ENCODE measurements around the gene ASTN2.
A peak's percentile ranks its signal among the peaks of the same experiment; 100 is the strongest.

ASTN2 gene

DNA sequence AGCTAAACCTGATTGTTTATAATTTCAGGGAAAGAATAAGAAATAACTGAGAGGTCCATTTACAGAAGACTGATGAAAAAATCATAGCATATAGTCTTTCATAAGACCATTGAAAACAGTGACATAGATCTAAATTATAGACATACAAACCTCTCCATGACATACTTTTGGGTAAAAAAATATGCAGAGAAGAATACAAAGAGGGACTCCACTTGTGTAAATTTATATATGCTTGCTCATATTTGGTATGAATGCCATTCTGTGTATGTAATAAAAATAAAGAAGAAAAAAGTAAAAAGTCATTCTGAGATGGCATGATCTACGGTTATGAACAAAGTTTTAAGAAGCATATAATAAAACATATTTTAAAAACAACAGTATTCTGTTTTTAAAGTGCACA lies 310.7 kb downstream of the ASTN2 start:
- DNase-seq, result no peak

DNA sequence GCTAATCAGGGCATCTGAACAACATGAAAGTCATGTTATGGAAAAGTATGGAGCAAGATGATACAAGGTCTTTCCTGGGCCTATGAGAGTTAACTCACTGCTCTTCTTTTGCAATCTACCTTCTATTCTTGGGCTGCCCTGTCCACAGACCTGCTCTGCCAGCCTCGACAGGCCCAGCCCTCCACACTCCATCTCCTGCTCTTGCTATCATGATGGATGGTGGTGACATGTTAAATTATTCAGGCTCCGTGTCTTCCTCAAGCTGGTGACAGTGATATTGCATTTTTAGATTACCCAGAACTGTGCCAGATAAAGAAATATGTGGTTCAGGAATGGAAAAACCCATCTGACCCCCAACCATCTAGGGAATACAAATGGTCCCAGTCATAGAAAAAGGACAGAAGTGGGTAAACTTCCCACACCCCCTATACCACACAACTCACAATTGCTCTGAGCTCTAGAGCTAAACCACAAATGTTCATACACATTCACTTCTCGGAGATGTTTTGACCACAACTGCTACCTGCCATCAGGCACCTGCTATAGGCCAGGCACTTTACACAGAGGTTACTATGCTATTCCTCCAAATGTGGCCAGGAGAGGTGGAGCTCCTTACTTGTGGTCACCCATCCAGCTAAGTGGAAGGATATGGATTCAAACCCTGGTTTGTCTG lies 311.3 kb downstream of the ASTN2 start:
- DNase-seq, result no peak

DNA sequence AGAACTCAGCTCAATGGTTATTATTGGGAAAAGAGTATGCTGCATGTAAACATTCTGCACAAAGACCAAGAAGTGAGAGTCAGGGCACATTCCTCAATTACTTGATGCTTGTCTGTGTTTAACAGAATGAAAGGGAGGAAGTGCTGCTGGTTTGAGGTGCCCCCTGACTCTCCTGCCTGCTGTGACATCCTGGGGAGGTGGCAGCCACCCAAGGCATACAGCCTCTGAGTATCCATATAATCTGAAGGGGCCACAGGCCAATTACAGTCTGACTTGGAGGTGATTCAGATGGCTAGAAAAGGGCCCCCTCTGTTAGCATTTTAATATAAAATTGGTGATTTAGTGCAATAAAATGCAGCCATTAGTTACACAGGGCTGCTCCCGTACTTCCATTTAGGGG lies 313.8 kb downstream of the ASTN2 start:
- DNase-seq, result no peak

DNA sequence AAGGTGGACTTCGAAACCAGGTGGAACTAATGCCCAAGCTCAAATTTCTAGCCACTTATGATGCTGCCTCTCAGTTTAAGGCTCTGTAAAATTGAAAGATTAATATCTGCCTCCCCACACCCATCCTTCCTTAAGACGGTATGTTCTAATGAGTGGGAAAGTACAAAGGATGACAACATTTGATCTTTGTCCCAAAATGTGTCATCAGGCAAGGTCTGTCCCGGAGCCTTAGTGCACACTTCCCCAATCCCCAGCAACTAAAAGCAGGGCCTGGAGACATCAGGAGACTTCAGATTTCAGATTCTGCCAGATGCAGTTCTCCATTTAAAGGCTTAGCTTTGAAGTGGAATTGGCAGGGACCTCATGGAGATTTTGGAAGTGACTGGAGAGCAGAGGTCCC lies 316.5 kb downstream of the ASTN2 start:
- DNase-seq, result no peak

DNA sequence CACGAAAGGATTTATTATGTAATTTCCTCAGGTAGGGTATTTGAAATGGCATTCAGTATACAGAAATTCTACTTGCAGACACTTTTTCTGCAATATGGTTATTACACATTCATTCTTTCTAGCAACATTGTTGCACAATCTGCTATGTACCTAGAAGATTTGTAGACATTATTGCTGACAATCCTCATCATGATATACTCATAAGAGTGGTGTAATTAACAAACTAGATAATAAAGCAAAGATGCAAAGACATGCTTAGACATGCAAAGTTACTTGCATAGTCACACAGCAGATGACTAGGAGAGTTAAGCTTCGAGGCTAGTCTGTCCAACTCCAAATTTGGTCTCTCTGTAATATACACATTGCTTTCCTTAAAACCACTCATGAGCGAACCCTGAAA lies 317.1 kb downstream of the ASTN2 start:
- DNase-seq, result no peak

DNA sequence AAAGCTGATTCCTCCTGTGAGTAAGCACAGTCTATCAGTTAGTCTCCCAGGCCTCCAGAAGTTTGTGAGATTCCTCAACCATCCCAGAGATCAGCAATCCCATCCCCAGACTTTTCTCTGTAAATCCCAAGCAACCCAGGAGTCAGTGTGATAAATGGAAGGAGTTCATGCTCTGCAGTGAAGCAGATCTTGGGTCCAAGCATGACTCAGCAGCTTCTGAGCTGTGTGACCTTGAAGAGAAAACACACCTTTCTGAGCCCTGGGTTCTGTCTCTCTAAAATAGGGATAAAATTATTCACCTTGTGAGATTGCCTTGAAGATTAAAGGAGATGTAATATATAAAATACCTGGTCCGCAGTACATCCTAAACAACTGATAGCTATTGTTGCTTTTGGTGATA lies 318.7 kb downstream of the ASTN2 start:
- DNase-seq, result no peak

DNA sequence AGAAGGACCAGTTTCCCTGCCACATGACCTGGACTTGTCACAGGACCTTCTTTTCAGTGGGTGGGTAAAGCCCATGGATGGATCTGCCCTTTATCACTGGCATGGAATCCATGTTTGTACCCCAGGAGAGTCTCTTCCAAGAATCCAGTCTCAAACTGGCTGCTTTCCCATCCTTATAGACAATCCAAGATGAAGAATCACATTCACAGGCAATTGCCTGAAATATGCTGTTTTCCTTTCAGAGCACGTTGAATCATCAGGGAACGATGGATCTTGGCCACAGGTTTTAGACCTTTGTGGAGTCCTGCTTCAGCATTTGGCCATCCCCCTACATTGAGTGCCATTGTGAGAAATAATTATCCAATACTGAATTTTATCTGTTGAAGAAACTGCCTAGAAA lies 319.8 kb downstream of the ASTN2 start:
- no peak for DNase-seq

DNA sequence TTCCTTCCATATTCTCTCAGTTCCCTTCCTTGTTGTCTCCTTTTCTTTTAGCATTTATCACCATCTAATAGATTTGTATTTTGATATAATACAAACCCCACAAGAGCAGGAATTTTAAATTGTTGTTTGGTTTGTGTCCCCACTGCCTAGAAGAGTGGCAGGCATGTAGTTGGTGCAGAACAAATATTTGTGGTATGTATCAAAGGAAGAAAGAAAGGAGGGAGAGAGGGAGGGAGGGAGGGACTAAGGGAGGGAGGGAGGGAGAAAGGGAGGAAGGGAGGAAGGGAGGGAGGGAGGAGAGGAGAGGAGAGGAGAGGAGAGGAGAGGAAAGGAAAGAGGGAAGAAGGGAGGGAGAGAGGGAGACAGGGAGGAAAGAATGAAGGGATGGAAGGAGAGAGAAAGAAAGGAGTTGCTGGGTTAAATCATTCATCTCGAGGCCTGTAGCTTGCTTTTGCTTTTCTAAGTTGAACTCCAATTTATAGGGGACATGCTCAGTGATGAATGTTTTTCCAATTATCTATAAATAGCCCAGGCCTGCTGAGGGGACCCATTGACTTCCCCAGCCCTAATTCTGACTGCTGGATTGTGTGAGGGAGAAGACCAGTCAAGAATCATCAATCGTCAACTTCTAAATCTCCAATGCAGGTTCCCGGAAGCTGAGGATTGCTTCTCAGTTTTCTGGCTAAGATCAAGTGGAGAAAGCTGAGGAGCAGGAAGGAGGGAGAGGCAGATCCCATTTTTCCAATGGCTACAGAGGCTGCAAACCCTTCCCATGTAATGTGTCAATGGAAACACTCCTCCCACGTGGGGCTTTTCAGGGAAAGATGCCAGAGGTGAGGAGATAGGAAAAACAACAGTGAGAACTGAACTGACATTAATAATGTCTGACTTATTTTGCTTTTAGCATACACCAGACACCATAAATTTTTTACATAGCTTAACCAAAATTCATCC lies 320.7 kb downstream of the ASTN2 start:
- DNase-seq, result no peak

DNA sequence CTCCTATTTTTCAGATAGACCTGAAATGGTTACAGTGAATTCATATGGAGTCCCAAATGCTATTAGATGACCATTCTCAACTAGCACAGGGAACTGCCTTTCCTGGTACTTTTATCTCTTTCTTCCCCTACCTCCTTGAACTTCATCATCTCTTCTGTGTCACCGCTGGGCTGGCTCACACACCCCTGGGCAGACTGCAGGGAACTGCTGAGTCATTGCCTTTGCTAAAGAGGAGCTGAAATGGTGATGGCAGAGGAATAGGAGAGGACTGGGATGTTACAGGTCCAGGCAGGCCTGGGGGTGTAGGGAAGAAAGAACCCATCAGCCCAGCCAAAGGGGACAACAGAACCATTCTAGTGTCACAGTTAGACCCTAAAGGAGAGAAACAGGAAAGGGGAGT lies 322.3 kb downstream of the ASTN2 start:
- no peak for DNase-seq

DNA sequence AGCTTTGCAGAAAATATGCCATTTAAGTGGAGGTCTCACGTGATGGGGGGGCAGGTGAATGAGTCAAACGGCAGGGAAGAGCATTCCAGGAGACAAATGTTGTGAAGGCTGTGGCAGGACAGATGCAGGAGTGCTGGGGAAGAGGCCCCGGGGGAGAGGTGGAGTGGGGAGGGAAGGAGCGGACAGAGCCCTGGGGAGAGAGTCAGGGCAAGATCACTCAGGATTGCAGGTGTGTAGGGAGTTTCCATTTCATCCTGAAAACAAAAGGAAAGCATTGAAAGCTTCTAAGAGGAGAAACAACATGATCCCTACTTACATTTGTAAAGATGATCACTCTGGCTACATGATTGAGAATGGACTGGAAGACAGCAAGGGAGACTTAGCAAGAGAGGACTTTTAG lies 323.3 kb downstream of the ASTN2 start:
- DNase-seq, result no peak

DNA sequence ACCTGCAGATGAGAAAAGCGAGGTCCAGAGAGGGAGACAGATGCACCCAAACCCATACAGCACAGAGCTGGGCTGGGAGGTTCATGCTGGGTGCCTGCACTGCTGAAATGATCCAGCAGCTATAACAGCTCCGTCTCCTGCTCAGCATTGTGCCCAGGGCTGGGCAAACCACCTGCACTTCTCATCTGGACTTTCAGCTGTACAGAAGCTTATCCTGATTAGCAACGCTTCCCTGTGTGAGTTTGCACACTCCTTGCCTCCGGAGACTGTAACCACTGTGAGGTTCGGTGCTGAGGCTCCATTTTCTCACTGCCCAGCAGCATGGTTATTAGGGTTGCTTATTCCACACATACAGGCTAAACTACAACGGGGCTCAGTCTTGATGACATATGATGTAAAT lies 326.1 kb downstream of the ASTN2 start:
- DNase-seq, result no peak

DNA sequence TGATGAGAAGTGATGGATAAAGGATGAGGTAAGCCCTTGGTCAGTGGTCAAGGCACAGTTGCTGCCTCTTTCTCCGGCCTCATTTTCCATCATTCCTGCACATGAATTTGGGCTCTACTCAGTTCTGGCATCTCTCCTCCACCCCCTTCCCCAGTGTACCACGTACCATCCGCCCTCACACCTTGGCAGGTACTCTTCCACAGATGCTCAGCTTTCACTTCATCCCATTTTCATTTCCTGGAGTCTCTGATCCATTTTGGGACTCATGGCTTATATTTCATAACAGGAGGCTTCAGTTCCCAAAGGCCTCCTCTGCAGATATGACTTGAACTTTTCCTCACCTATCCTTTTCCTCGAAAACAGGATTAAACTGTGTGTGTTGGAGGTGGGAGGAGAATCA lies 326.7 kb downstream of the ASTN2 start:
- no peak for DNase-seq

DNA sequence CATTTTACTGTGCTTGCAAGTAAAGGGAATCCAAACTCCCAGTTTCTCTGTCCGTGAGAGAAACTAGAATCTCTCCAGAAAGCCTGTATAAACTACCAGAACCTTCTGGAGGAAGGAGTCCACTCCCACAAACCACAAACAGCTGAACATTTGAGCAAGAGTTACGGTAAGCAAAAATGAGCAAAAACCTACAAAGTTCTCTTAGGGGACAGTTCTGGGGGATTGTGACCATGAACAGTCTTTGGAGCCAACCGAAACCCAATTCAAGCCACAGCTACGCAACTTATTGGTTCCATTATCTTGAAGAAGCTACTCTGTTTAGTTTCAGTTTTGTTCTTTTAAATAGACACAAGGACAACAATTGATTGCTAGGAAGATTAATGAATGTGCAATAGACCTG lies 330.6 kb downstream of the ASTN2 start:
- no peak for DNase-seq

DNA sequence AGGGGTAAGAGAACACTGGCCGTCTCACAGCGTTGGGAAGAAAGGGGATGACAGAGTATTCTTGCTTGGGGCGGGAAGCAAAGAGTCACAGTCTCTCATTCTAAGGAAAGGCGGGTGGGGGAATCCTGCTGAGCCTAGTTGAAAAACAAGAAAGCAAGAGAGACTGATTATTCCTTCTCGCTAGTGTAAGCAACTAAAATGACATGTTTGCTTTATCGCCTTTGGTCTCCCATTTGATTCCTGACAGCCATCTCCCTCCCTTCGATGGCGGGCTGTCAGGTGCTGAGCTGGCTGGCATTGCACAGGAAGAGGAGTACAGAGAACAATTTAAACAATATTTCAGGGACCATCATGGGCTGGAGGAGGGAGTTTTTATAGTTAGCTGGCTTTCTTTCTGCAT lies 331.3 kb downstream of the ASTN2 start:
- no peak for DNase-seq

DNA sequence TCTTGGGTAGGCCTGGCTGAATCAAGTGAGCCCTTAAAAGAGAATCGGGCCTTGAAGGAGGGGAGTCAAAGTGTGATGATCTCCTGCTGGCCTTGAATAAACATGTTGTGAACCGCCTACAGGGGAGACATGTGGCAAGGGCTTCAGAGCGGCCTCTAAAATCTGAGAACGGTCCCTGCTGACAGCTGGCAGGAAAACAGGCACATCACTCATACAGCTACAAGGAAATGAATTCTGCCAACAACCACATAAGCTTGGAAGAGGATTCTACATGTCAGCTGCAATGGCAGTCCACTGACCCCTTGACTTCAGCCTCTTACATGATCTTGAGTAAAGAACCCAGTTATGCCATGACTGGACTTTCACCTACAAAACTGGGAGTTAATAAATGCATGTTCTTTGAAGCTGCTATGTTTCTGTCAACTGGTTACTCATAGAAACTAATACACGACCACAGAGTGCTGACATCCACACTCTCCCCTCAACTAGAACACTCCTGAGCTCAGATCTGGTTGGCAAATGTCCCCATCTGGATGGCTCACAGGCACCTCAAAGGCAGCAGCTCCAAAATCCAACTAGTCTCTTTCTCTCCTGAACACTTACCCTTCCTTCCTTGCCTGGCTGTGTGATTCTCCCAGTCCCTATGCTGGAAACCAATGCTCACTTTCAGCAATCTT lies 333.1 kb downstream of the ASTN2 start:
- DNase-seq, result no peak

DNA sequence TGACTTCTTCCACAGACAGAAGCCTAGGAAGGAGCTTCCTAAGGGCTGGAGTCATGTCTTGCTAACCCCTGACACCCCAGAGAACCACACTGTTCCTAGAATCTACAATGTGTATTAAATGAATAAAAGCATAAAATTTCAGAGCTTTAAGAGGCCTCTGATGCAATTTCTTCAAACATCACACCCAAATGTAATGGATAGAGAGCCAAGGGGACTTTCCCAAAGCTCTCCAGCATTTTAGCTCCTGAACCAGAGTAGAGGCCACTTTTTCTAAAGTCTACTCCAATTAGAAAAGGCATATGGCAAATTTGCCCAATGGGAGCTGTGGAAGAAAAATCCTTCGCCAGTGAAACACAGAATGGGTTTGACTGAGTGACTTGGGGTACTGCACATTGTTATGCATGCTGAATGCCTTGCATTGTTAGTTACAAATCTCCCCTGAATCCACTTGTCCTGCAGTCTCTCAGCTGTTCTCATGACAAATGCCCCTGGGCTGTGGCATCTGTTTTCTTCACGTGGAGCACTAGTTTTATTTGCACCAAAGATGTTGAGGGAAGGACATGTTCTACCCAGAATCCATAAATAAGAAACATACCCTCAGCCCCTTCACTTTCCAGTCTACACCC lies 334.0 kb downstream of the ASTN2 start:
- no peak for DNase-seq

DNA sequence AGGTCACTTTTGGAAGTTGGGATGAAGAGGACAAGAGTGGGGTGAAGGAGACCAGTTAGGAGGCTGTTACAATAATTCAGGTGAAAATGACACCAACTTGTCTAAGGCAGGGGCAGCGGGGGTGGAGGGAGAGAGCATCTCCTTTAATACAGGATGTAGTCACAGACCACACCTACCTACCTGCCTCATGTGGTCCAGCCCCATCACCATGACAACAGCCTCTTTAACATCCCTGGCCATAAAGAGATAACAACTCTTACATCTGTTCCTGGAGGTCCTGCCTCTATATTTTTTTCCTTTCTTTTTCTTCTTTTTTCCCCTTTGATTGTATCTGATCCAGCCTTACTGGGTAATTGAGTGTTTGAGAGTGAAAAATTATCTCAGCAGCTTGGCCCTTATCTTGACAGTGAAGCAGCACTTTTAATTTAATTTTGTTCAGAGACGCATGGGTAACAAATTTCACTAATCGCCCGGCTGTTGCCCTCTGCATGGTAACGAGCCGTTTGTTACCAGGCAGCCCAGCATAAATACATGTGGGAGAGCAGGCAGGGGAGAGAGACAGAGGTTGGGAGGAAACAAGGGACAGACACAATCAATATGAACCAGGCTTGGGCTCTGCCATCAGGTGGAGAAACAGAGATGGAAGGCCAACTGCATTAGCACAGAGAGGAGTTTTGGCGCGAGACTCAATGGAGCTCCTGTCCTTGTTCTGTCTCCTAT lies 338.1 kb downstream of the ASTN2 start:
- DNase-seq, result no peak

DNA sequence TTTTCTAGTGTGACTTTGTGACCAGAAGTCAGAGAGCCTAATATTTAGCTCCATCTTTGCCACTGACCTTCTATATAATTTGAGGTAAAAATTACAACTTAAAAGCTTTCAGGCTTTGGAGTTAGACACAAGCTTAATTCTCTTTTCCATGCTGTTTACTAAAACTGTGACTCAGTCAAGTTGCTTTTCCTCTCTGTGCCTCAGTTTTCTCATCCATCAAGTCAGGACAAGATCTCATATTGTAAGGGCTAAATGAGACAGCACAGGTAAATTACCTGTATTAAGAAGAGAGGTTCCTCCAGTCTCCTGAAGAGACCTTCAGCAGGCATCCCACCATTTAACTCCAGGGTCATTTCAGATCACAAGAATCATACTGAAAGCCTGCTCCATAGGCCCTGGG lies 339.2 kb downstream of the ASTN2 start:
- DNase-seq, result no peak

DNA sequence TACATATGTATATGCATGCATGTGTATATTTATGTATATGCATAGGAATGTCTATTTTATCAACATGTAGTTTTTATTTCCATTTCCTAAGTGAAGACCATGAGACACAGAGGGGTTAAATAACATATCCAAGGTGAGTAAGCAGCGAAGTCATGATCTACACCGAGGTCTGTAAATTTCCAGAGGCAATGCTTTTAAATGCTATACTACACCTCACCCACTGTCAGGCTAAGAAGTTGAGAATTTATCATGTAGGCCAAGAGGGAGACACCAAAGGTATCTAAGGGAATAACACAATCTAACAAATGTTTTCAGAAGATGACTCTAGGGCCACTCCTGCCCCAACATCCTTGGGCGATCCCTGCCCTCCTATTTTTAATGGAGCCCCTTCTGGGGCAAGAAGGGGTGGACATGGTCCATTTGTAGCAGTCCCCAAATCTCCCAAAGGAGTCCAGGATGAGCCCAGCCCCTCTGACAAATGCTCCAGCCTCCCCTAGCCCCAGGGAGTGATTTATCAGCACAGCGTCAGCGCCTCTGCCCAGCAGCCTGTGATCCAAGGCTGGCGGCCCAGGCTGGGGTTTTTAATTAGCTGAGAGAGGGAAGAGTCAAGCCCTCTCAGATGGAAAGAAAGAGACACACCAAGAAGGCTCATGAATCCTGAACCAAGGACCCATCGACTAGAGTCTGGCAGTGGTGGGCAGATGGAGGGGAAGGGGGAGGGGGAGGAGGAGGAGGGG lies 339.9 kb downstream of the ASTN2 start:
- DNase-seq, result no peak

DNA sequence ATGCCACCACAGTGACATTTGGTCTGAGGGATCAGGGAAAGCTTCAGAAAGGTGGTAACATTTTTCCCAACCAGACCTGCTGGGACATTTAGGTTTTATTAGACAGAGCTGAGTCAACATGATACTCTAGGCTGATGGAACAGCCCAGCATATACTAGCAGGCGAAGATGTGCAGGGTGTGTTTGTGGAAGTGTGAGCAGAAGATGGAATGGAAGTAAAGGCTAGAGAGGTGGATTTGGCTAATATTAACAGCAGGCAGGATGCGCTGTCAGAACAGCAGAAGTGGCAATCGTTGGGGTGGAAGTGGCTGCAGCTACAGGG lies 340.6 kb downstream of the ASTN2 start:
- DNase-seq, result no peak

DNA sequence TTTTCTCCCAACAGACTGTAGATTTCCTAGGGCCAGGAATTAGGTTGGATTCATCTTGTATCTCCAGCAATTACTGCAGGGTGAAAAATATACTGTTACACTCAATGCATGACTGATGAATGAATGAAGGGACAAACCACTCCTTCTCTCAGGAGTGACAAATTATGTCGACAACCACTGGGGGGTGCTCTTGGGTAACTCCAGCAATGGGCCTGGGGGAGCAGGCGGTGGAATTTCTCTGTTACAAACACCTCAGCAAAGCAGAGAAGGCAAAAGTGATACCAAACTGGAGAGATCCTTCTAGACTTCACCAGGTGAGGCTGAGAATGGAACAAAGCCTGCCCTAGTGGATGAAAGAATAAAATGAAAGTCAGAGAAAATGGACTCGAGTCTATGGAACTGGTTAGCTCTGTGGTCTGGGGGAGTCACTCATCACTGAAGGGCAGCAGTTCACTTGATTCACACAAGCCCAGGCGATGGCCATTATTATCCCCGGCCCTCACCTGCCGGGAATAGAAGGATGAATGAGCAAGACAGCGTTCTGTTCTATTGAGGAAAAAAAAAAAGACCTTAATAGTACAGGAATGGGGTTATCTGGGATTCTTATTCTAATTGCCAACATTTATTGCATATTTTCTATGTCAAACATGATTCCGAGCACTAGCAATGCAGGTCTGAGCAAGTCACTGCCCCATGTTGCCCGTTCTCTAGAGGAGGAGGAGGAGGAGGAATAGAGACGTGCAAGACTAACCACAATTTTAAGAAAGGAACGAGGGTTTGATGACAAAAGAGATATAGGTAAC lies 341.1 kb downstream of the ASTN2 start:
- DNase-seq, result peak; percentile 42 to 48
